GM10847 (cell line): Measurements from ENCODE around the gene NDUFB8.

Experiments used
- POLR2A ChIP-seq: IDR thresholded peaks from 2 replicates; pipeline ENCODE4 v1.6.1; 2011; ENCODE audit not compliant: insufficient read length; ENCODE audit errors: extremely low read depth

Gene NDUFB8

GRCh38 chr10:100554902-100555301 is 25.2 kb upstream of the NDUFB8 start:
- no peak for TF ChIP-seq POLR2A

- TF ChIP-seq POLR2A, result no peak
Measured at GRCh38 chr10:100553929-100554328, 24.3 kb upstream of the NDUFB8 start.

DNA sequence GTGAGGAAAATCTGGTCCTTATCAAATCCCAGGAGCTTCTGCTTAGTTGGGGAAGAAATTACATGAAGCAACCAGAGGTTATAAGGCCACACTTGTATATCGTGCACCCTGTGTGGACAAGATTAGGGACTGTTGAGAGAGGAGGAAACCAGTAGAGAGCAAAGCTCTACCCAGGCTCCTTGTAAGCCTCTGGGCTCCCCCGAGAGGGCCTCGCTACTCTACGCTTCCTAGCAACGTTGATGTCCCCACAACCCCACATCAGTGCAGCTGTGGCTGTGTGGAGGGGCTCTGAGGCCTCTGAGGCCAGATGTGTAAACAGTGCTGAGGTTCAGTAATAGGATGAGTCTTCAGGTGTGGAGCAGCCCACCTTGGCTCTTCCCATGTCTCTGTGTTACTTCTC is 22.1 kb upstream of the NDUFB8 start:
- no peak for TF ChIP-seq POLR2A

DNA sequence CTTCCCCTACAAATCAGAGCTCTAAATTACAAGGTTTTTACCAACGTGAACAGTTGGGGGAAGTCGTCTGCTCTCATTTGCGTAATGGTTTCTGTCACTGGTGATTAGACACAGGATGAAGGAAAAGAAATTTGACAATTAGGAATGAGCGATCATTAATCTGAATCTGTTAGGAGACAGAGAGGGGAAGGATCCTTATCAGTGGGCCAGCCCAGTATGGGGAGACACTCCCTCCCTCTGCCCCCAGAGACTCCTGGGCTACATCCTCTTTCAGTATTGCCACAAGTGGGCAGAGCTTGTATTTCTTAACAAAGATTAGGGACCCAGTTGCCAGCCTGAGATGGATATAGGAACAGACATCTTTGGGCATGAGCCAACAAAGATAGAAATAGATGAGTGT is 21.5 kb upstream of the NDUFB8 start:
- no peak for TF ChIP-seq POLR2A

- no peak for TF ChIP-seq POLR2A
Measured at GRCh38 chr10:100544950-100545349, 15.3 kb upstream of the NDUFB8 start.

GRCh38 chr10:100537475-100537874 is 7.8 kb upstream of the NDUFB8 start:
- no peak for TF ChIP-seq POLR2A

GRCh38 chr10:100535715-100536353 is 6.2 kb upstream of the NDUFB8 start, which contains the start of gene HIF1AN:
Gene HIF1AN (plus strand): TSS chr10:100535943. CDS start chr10:100535959, 16 bp downstream.
- peak; percentile 87 for TF ChIP-seq POLR2A

DNA sequence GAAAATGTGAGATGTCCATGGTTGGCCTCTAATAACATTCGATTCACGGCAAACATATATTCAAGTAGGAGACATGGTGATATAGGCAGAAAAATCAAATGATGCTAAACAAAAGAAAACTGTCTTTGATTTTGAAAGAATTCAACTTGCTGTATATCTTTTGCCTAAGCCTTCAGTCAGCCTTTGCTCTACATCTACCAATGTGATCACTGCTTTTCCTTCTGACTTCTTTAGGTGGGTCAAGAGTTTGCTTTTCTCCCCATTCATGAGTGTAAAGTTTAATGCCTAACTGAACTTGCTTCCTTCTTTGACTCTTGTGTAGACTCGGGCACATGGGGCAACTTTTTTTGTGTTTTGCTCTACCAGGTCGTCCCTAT is 5.7 kb upstream of the NDUFB8 start:
- TF ChIP-seq POLR2A, result no peak

DNA sequence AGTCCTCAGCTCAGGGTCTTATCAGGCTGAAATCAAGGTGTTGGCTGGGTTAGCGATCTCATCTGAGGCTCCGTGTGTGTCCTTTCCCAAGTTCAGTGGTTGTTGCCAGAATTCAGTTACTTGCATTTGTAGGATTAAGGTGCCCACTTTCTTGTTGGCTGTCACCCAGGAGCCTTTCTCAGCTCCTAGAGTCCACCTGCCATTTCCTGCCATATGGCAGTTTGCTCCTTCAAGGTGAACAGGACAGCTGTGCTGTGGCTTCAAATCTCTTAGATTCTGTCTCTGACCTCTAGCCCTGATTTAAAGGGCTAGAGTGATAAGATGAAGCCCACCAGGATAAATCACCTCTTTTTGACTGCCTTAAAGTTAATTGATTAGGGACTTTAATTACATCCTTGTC is 5.1 kb upstream of the NDUFB8 start:
- no peak for TF ChIP-seq POLR2A

GRCh38 chr10:100531761-100532160 is 2.1 kb upstream of the NDUFB8 start:
- no peak for TF ChIP-seq POLR2A

DNA sequence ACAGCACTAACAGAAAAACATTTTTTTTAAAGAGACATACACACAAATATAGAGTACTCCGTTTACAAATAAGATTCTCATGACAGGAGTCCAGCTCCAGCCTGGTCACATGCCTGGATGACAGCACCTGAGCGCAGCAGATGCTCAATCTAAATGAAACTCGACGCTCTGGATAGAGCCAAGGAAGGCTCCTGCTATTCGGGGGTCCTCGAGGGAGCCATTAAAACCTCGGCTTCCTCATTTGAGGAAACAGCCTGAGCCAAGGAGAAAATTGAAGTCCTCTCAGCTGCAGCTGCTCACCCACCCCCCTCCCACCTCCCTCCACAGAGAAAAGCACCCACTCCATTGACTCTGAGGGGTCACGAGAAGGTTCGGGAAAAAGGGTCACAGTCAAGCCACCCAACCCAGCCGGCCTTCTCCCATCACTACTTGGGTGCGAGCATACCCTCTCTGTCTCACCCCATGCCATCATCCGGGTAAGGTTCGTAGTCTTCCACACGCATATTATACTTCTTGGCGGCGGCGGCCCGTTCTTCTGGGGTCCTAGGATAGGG is 673 bp downstream of the NDUFB8 start:
- TF ChIP-seq POLR2A, result no peak

GRCh38 chr10:100528123-100528886 is 1.4 kb downstream of the NDUFB8 start:
- no peak for TF ChIP-seq POLR2A

DNA sequence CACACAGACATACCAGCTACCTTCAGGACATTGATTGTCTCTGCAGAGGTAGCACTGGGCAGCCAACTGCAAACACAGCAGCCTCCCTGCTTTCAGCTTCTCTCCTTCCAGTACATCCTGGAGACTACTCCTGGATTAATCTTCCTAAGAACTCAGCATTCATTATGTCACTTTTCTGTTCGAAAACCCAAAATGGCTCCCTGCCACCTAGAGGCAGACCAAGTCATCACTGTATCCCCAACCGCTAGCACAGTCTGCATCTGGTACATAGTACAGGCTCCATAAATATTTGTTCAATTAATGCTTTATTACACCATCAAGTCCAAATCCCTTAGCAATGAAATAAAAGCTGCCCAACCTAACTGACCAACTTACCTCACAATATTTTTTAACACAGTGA is 5.0 kb downstream of the NDUFB8 start:
- TF ChIP-seq POLR2A, result no peak

- no peak for TF ChIP-seq POLR2A
Measured at GRCh38 chr10:100524206-100524605, 5.5 kb downstream of the NDUFB8 start.

GRCh38 chr10:100522945-100523344 is 6.7 kb downstream of the NDUFB8 start:
- TF ChIP-seq POLR2A, result no peak

- TF ChIP-seq POLR2A, result no peak
Measured at GRCh38 chr10:100522107-100522801, 7.4 kb downstream of the NDUFB8 start.

DNA sequence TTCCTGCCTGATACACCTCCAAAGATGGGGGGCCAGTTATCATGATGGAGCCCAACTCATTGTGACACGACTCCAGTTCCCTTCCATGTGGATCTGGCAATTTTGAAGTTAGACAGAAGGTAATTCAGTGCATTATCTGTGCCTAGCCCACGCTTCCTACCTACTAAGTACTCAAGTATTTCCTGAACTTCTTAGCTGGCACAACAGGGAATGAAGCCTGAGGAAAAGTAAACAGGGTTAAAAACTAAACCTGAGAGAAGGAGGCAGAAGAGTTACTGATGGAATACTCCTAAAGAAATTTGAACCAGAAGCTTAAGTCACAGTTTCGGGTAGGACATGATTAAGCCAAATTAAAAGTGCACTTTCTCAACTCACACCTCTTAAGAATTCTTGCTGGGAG is 8.9 kb downstream of the NDUFB8 start:
- no peak for TF ChIP-seq POLR2A
